ENCODE results near the gene PHLDB2. TPM values are rescaled to one million over a fixed set of nuclear protein-coding genes. Genes with fewer than 3 reads are reported as not detected.
A peak's percentile ranks its signal among the peaks of the same experiment; 100 is the strongest.

The PHLDB2 gene
- total RNA-seq, 1 experiment from 2014 or later = 143 TPM

GRCh38 chr3:111810909-111811308 lies 48.2 kb upstream of the PHLDB2 start:
- Histone ChIP-seq H3K9me3 (ENCODE audit: control insufficient read depth in 1 of 2, insufficient read depth in 1 of 2, low read depth in 1 of 2, low read length in 2 of 2) (no peaks in the 10 kb centered on the region), H3K9ac (ENCODE audit: low read length) (peak overlapping the region; percentile 10; the same call in 1 of the 2 replicates), H3K27ac (ENCODE audit: low read depth, low read length) (peak overlapping the region; percentile 61; the same call in 1 of the 2 replicates), H4K20me1 (ENCODE audit: insufficient read depth) (no peaks in the 10 kb centered on the region), H3K4me2 (ENCODE audit: low read length) (peak overlapping the region; percentile 66), H2AFZ (ENCODE audit: low read depth, low read length, poor library complexity, severe bottlenecking) (peak overlapping the region; percentile 13), H3K9me2 (ENCODE audit: insufficient read depth) (no peaks in the 10 kb centered on the region), H3K27me3 (ENCODE audit: insufficient read depth, low read length) (no peaks in the 10 kb centered on the region), H3K4me3 (replicated peaks in 1 of 2; ENCODE audit: low read depth in 1 of 2, low read length in 2 of 2) (no peak overlapping the region), H3K36me3 (ENCODE audit: control insufficient read depth in 1 of 2, insufficient read depth in 2 of 2, low read length in 2 of 2) (no peaks in the 10 kb centered on the region), H3K79me2 (ENCODE audit: insufficient read depth, low read length) (no peaks in the 10 kb centered on the region), H3K4me1 (ENCODE audit: control insufficient read depth in 1 of 2, insufficient read depth in 2 of 2, low read length in 2 of 2) (peaks cover 46 to 72% of the 10 kb centered on the region in 2 experiments)
- ChIA-PET CTCF (no interaction called here), POLR2A (no interaction called here), RAD21 (ENCODE audit: low non-redundant PET in 1 of 2, low total read pairs in 2 of 2, uncharacterized antibody in 2 of 2, unreplicated experiment in 2 of 2) (no interaction called here)
- ATAC-seq (peak; percentile 37; the same call in 1 of the 2 replicates), DNase-seq (ENCODE audit: low read depth, low spot score) (peak; percentile 43)
- TF ChIP-seq RAD21 (IDR thresholded peaks at IDR 0.05; ENCODE audit: low read depth) (no peak), JUND (IDR thresholded peaks at IDR 0.05) (peak; percentile 68), CBX3 (IDR thresholded peaks at IDR 0.05; ENCODE audit: low read depth) (peak; percentile 47; the same call in 1 of the 2 replicates), FOSL1 (IDR thresholded peaks at IDR 0.05; ENCODE audit: low read depth) (peak; percentile 88), ATF3 (IDR thresholded peaks at IDR 0.05) (no peak), CEBPB (IDR thresholded peaks at IDR 0.05; ENCODE audit: low read depth) (peak; percentile 42; the same call in 1 of the 2 replicates), SP1 (IDR thresholded peaks at IDR 0.05; ENCODE audit: low read depth) (peak; percentile 59), TCF7L2 (IDR thresholded peaks at IDR 0.05; ENCODE audit: borderline replicate concordance, extremely low read depth, insufficient read depth, insufficient read length) (no peak)
- BruUV-seq (replicated peaks) = no TSS peak
- intact Hi-C loops (cut with micrococcal nuclease) = no loop called here

GRCh38 chr3:111811811-111812210 lies 47.3 kb upstream of the PHLDB2 start:
- Histone ChIP-seq H3K36me3 (ENCODE audit: control insufficient read depth in 1 of 2, insufficient read depth in 2 of 2, low read length in 2 of 2) (no peaks in the 10 kb centered on the region), H2AFZ (ENCODE audit: low read depth, low read length, poor library complexity, severe bottlenecking) (no peak overlapping the region), H3K9ac (ENCODE audit: low read length) (0 out of 2 replicates have a peak overlapping the region, but pooled peaks have one; percentile 10), H3K27me3 (ENCODE audit: insufficient read depth, low read length) (no peaks in the 10 kb centered on the region), H3K79me2 (ENCODE audit: insufficient read depth, low read length) (no peaks in the 10 kb centered on the region), H3K4me3 (replicated peaks in 1 of 2; ENCODE audit: low read depth in 1 of 2, low read length in 2 of 2) (no peak overlapping the region), H3K27ac (ENCODE audit: low read depth, low read length) (no peak overlapping the region), H3K9me3 (ENCODE audit: control insufficient read depth in 1 of 2, insufficient read depth in 1 of 2, low read depth in 1 of 2, low read length in 2 of 2) (no peaks in the 10 kb centered on the region), H3K4me1 (ENCODE audit: control insufficient read depth in 1 of 2, insufficient read depth in 2 of 2, low read length in 2 of 2) (peaks cover 46 to 69% of the 10 kb centered on the region in 2 experiments), H4K20me1 (ENCODE audit: insufficient read depth) (no peaks in the 10 kb centered on the region), H3K9me2 (ENCODE audit: insufficient read depth) (no peaks in the 10 kb centered on the region), H3K4me2 (ENCODE audit: low read length) (peak overlapping the region; percentile 66; the same call in 1 of the 2 replicates)
- RAD21 ChIA-PET (ENCODE audit: low non-redundant PET in 1 of 2, low total read pairs in 2 of 2, uncharacterized antibody in 2 of 2, unreplicated experiment in 2 of 2) = no interaction called here
- ATAC-seq (no peak), DNase-seq (ENCODE audit: low read depth, low spot score) (no peak)
- TF ChIP-seq EZH2 (IDR thresholded peaks at IDR 0.05) (no peak), CBX3 (IDR thresholded peaks at IDR 0.05; ENCODE audit: low read depth) (no peak), SP1 (IDR thresholded peaks at IDR 0.05; ENCODE audit: low read depth) (no peak), YY1 (IDR thresholded peaks at IDR 0.05; ENCODE audit: extremely low read depth, insufficient replicate concordance, low read depth, low read length) (no peak), ZBTB33 (IDR thresholded peaks at IDR 0.05; ENCODE audit: extremely low read depth, insufficient replicate concordance, low read length) (no peak), RAD21 (IDR thresholded peaks at IDR 0.05; ENCODE audit: low read depth) (no peak), REST (IDR thresholded peaks at IDR 0.05; ENCODE audit: low read depth) (no peak), POLR2AphosphoS5 (IDR thresholded peaks at IDR 0.05; ENCODE audit: low read depth, low read length) (no peak), POLR2A (IDR thresholded peaks at IDR 0.05; ENCODE audit: borderline replicate concordance, extremely low read depth, insufficient read depth, insufficient read length) (no peak), SRF (IDR thresholded peaks at IDR 0.05; ENCODE audit: low read depth) (no peak), ELF1 (IDR thresholded peaks at IDR 0.05; ENCODE audit: borderline replicate concordance, low read depth) (no peak)
- no TSS peak for BruUV-seq (replicated peaks)
- intact Hi-C loops (cut with micrococcal nuclease) = no loop called here
- CTCF ChIA-PET = no interaction called here
- POLR2A ChIA-PET = interaction anchor here (1.1 kb wide), 1 partner anchor 40 kb away, joined by 3 read pairs; no protein-coding TSS in a partner anchor
